Renal cortical epithelial cell (primary cell): ENCODE results near the gene ACBD6. TPM values are rescaled to one million over a fixed set of nuclear protein-coding genes. Genes with fewer than 3 reads are reported as not detected.
A peak's percentile ranks its signal among the peaks of the same experiment; 100 is the strongest.
"Not testable (repeated sequence)": the region's sequence is repeated elsewhere in the genome, so short reads cannot be mapped to it uniquely, and the experiment has no call there.

Experiments
- DNase-seq: peaks from one replicate; pipeline ENCODE4 v3.0.0-alpha.2; 2011; ENCODE audit warnings: low read depth
- total RNA-seq: library from RNA; depleted of rRNA; stranded (reverse); fragments of >200 nt; gene quantifications from 2 replicates; pipeline ENCODE4 v1.2.3, GENCODE V29; 2014

Gene ACBD6
- 41.0 and 44.3 TPM in 2 replicates for total RNA-seq

- DNase-seq: peak; percentile 59
Observed at GRCh38 chr1:180502361-180503279, at the start of gene ACBD6. ACBD6 (minus strand) TSS chr1:180502577; CDS start chr1:180502266, 311 bp downstream.

- no peak for DNase-seq
Observed at GRCh38 chr1:180551997-180552396, 49.6 kb upstream of the ACBD6 start.

GRCh38 chr1:180550241-180550640 lies 47.9 kb upstream of the ACBD6 start:
- no peak for DNase-seq

- DNase-seq: not testable (repeated sequence)
Observed at GRCh38 chr1:180549770-180550169, 47.4 kb upstream of the ACBD6 start.

- peak; percentile 80 for DNase-seq
Observed at GRCh38 chr1:180548686-180549317, 46.4 kb upstream of the ACBD6 start.

- DNase-seq: no peak
Observed at GRCh38 chr1:180545991-180546390, 43.6 kb upstream of the ACBD6 start.

- no peak for DNase-seq
Observed at GRCh38 chr1:180544050-180544449, 41.7 kb upstream of the ACBD6 start.

GRCh38 chr1:180542838-180543145 lies 40.4 kb upstream of the ACBD6 start:
- peak; percentile 36 for DNase-seq

- DNase-seq: peak; percentile 43
Observed at GRCh38 chr1:180542113-180542837, 39.9 kb upstream of the ACBD6 start.

- DNase-seq: no peak
Observed at GRCh38 chr1:180540697-180541594, 38.6 kb upstream of the ACBD6 start.

GRCh38 chr1:180539136-180539535 lies 36.8 kb upstream of the ACBD6 start:
- DNase-seq: no peak

GRCh38 chr1:180536821-180537372 lies 34.5 kb upstream of the ACBD6 start:
- no peak for DNase-seq

- no peak for DNase-seq
Observed at GRCh38 chr1:180535418-180535999, 33.1 kb upstream of the ACBD6 start.

- no peak for DNase-seq
Observed at GRCh38 chr1:180534214-180534613, 31.8 kb upstream of the ACBD6 start.

- peak; percentile 46 for DNase-seq
Observed at GRCh38 chr1:180533266-180533987, 31.1 kb upstream of the ACBD6 start.

GRCh38 chr1:180532854-180533253 lies 30.5 kb upstream of the ACBD6 start:
- no peak for DNase-seq

- DNase-seq: peak; percentile 98
Observed at GRCh38 chr1:180530501-180530900, 28.1 kb upstream of the ACBD6 start.

- peak; percentile 41 for DNase-seq
Observed at GRCh38 chr1:180528868-180529470, 26.6 kb upstream of the ACBD6 start.

- peak; percentile 78 for DNase-seq
Observed at GRCh38 chr1:180527101-180527669, 24.8 kb upstream of the ACBD6 start.
